Psoas muscle (tissue), 8 donors: ENCODE results near the gene GPR171. TPM values are rescaled to one million over a fixed set of nuclear protein-coding genes. Genes with fewer than 3 reads are reported as not detected.

ENCODE experiments used
- ATAC-seq, 4 donors: fragments of 200-7000 bp; cut with Tn5 transposase; one replicate each; pipeline ENCODE4 v1.9.1; 2020; ENCODE audit warnings: moderate library complexity in 3 of 4, mild to moderate bottlenecking in 2 of 4
- DNase-seq, 2 donors: peaks; one replicate each; pipeline ENCODE4 v3.0.0-alpha.2; 2020
- H3K27ac ChIP-seq: fragments of 200-600 bp; one replicate; pipeline ENCODE4 v1.8.0; 2022
- H3K27me3 ChIP-seq, 3 donors: fragments of 200-600 bp in 1 of 3; one replicate each; pipeline versions ENCODE4 v1.6.1 to v1.8.0; 2013 to 2022; ENCODE audit warnings: low read length in 2 of 3, mild to moderate bottlenecking in 2 of 3, moderate library complexity in 1 of 3; ENCODE audit not compliant: insufficient read depth in 3 of 3
- H3K36me3 ChIP-seq, 2 donors: fragments of 200-600 bp in 1 of 2; one replicate each; pipeline versions ENCODE4 v1.6.1 to v1.8.0; 2013 to 2022; ENCODE audit warnings: low read depth in 1 of 2, mild to moderate bottlenecking in 1 of 2, moderate library complexity in 1 of 2; ENCODE audit not compliant: insufficient read depth in 1 of 2
- H3K4me1 ChIP-seq: fragments of 200-600 bp; one replicate; pipeline ENCODE4 v1.8.0; 2022
- H3K4me3 ChIP-seq: fragments of 200-600 bp; one replicate; pipeline ENCODE4 v1.8.0; 2022; ENCODE audit warnings: mild to moderate bottlenecking
- H3K9me3 ChIP-seq: fragments of 200-600 bp; one replicate; pipeline ENCODE4 v1.8.0; 2022
- WGBS, 3 donors: extraction: QIAGEN DNeasy Blood & Tissue Kit; methylation state at CpG; one replicate each; pipeline versions ENCODE4 v1.1.6 to v1.1.7; 2013; 5-methylcytosine and 5-hydroxymethylcytosine counted together
- intact Hi-C, 2 donors: fragments of 100-400 bp; cut with DNase I; formaldehyde crosslinking; loops; one replicate each; pipeline versions ENCODE4 v1.11.0 to v1.14.2; 2022
- polyA plus RNA-seq, 3 donors: library from polyadenylated mRNA; stranded (reverse); fragments of 200-250 nt; gene quantifications; one replicate each; pipeline ENCODE4 v1.2.3, GENCODE V29; 2013
- total RNA-seq, 4 donors: library from RNA; stranded (reverse); fragmentation: NEBNext Ultra II Directional in 2 of 4; extraction: Animal tissue kit (Norgen Biotek cat#: 25700) in 2 of 4; gene quantifications; one replicate each; pipeline versions ENCODE4 v1.2.1 to v1.2.4, GENCODE V29; 2021 to 2023
- TF ChIP-seq, protein P1 (sequence below): fragments of 200-600 bp; IDR thresholded peaks from one replicate; pipeline ENCODE4 v1.8.0; 2022; ENCODE audit warnings: antibody characterized with exemption
- donor health status: healthy with polysubstance abuse.
- donor health status: DM: no; HTN: no; CAD: no; lungs with moderate emphysema.
- donor health status: Bipolar disorder and iron deficiency.
- donor health status: healthy.
- donor health status: DM: yes; HTN: yes; CAD: no.
- donor health status: DM: no; HTN: no; CAD: no.
- donor health status: DM: no; HTN: no; CAD: no.
- donor health status: DM: yes; HTN: yes; CAD: no.

The GPR171 gene
- total and polyA plus RNA-seq, 7 donors = 0.05 to 0.27 (median 0.12) TPM; not detected in 3

DNA sequence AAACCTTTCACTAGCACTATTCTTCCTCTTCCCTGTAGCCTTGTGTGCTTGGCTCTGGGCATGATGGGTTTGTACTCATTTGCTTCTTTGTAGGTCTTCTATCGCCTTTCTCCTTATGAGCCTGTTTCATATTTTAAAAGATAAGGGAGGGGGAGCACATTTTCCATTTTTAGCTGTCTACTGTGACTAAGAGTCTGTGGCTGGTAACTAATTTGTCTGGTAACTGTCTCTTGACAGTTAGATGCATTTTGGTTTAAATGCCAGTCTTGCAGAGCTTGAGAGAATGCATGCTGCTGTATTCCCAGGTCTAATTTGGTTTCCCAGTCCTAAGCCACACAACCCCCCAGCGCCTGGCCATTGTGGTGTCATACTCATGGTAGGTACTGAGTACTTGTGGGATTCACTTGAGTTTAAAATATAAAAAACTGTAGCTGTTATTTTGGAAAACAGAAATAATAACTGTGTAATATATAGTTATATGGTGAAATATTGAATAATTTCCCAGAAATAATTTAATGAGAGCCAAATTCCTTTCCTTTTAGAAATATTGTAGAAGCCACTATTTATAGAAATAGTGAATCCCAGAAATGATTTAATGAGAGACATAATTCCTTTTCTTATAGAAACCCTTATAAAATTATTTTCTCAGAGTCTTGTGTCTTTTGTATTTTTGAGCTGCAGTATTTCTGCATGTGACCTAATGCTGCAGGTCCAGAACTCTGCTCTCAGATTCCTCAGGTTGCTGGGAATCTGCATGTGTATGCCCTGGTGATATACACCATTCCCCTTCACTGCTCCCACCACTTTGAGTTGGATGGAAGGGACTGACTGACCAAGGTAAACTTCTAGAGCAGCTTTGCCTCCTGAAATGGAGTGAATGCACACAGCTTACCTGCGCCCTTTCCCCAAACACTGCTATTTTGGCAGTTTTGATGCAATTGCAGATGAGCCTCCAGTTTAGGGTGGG lies 13.9 kb upstream of the GPR171 start:
- Histone ChIP-seq H3K27me3 (no peaks in the 10 kb centered on the region), H3K4me3 (no peak overlapping the region), H3K9me3 (no peaks in the 10 kb centered on the region), H3K27ac (no peak overlapping the region), H3K4me1 (peaks cover 6% of the 10 kb centered on the region), H3K36me3 (no peaks in the 10 kb centered on the region)
- ATAC-seq (no peak), DNase-seq (no peak)
- TF ChIP-seq, protein P1, sequence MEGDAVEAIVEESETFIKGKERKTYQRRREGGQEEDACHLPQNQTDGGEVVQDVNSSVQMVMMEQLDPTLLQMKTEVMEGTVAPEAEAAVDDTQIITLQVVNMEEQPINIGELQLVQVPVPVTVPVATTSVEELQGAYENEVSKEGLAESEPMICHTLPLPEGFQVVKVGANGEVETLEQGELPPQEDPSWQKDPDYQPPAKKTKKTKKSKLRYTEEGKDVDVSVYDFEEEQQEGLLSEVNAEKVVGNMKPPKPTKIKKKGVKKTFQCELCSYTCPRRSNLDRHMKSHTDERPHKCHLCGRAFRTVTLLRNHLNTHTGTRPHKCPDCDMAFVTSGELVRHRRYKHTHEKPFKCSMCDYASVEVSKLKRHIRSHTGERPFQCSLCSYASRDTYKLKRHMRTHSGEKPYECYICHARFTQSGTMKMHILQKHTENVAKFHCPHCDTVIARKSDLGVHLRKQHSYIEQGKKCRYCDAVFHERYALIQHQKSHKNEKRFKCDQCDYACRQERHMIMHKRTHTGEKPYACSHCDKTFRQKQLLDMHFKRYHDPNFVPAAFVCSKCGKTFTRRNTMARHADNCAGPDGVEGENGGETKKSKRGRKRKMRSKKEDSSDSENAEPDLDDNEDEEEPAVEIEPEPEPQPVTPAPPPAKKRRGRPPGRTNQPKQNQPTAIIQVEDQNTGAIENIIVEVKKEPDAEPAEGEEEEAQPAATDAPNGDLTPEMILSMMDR = no peak
- intact Hi-C loops = no loop called here
- 84 to 89% (median 86%) methylated on average over 3 of the region's 3 CpGs for WGBS, 3 donors

DNA sequence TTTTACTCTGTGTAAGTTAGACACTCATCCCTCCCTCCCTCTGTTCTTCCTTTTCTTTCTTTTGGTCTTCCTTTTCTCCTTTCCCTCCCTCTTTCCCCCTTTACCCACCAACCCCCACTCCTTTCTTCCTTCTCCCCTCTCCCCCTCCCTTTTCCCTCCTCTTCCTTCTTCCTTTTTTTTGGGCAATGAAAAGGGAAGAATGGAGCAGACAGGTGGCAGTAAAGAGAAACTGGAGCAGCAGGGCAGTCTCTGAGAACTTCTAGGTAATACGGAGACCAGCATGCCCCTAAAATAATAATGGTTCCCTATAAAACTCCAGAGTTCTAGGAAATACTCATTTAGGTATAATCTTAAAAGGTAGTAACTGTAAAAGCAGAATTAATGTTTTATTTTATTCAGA lies 11.4 kb upstream of the GPR171 start:
- ATAC-seq = no peak
- H3K27ac ChIP-seq = no peak overlapping the region
- no peaks in the 10 kb centered on the region for H3K36me3 ChIP-seq
- 40 to 55% (median 48%) methylated on average over 1 of the region's 1 CpG for WGBS, 3 donors
- H3K4me3 ChIP-seq = no peak overlapping the region
- peaks cover 6% of the 10 kb centered on the region for H3K4me1 ChIP-seq
- intact Hi-C loops = loop anchor here in 1 of 2 donors (5.0 kb wide), 1 partner anchor 37 kb away; no protein-coding TSS in a partner anchor
- DNase-seq = no peak
- TF ChIP-seq, protein P1 = no peak
- H3K27me3 ChIP-seq = no peaks in the 10 kb centered on the region
- H3K9me3 ChIP-seq = no peaks in the 10 kb centered on the region

DNA sequence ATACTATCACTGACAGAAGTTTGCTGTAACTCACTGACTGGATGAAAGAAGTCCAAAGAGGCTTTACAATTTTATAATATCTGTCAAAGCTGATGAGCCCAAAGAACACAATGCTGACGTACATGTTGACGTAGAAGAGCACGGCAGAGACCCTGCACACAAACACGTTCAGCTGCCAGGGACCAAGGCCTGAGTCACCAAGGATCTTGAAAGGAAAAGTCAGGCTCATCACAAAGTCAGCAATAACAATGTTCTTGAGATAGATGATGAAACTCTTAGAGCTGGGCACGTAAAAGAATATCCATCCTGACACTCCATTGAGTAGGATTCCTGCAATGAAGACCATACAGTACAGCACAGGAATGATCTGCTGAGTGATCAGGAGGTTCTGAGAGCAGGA lies 10.9 kb upstream of the GPR171 start:
- 91 to 96% (median 94%) methylated on average over 5 of the region's 5 CpGs for WGBS, 3 donors
- Histone ChIP-seq H3K4me3 (no peak overlapping the region), H3K9me3 (no peaks in the 10 kb centered on the region), H3K36me3 (no peaks in the 10 kb centered on the region), H3K27me3 (no peaks in the 10 kb centered on the region), H3K4me1 (peaks cover 6% of the 10 kb centered on the region), H3K27ac (no peak overlapping the region)
- intact Hi-C loops = loop anchor here in 1 of 2 donors (5.0 kb wide), 1 partner anchor 37 kb away; no protein-coding TSS in a partner anchor
- TF ChIP-seq, protein P1 = no peak
- DNase-seq (no peak), ATAC-seq (no peak)

DNA sequence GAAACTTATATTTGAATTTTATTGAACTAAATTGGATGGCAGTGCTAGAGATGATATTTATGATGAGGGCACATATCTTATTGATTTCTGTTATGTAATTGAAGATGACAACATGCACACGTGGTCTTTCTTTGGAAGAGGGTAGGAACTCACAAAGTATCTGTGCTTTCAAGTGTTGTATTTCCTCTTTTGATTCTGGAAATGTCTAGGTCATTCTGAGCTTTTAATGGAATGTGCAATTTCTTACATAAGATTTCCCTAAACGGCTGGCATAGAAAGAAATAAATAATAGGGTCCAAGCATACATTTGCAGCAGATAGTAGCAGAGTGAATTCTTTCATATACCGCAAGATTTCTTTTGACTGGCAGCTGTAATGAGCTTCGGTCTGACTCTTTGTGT lies 10.1 kb upstream of the GPR171 start:
- DNase-seq (no peak), ATAC-seq (no peak)
- Histone ChIP-seq H3K27me3 (no peaks in the 10 kb centered on the region), H3K27ac (no peak overlapping the region), H3K4me3 (no peak overlapping the region), H3K9me3 (no peaks in the 10 kb centered on the region), H3K36me3 (no peaks in the 10 kb centered on the region), H3K4me1 (peaks cover 6% of the 10 kb centered on the region)
- intact Hi-C loops = loop anchor here in 1 of 2 donors (5.0 kb wide), 1 partner anchor 36 kb away; no protein-coding TSS in a partner anchor
- WGBS, 3 donors = 74 to 84% (median 79%) methylated on average over 4 of the region's 4 CpGs
- TF ChIP-seq, protein P1 = no peak
